Measurements from ENCODE around the gene ZMYND10.

ZMYND10 gene

GRCh38 chr3:50345586-50346234, at the start of gene ZMYND10:
ZMYND10 (minus strand) TSS chr3:50345732; CDS start chr3:50345579, 153 bp downstream.
- DNase-seq (ENCODE audit: low read depth) = peak; percentile 68

- DNase-seq (ENCODE audit: low read depth) = no peak
Observed at GRCh38 chr3:50393061-50393460, 47.5 kb upstream of the ZMYND10 start.

- DNase-seq (ENCODE audit: low read depth) = no peak
Observed at GRCh38 chr3:50392101-50392715, 46.7 kb upstream of the ZMYND10 start.

GRCh38 chr3:50390508-50391224, 45.1 kb upstream of the ZMYND10 start:
- no peak for DNase-seq (ENCODE audit: low read depth)

GRCh38 chr3:50389414-50389767, 43.9 kb upstream of the ZMYND10 start:
- no peak for DNase-seq (ENCODE audit: low read depth)

- DNase-seq (ENCODE audit: low read depth) = no peak
Observed at GRCh38 chr3:50388720-50389413, 43.3 kb upstream of the ZMYND10 start.

- DNase-seq (ENCODE audit: low read depth) = no peak
Observed at GRCh38 chr3:50388016-50388719, 42.6 kb upstream of the ZMYND10 start.

- DNase-seq (ENCODE audit: low read depth) = no peak
Observed at GRCh38 chr3:50385754-50386153, 40.2 kb upstream of the ZMYND10 start.

- DNase-seq (ENCODE audit: low read depth) = no peak
Observed at GRCh38 chr3:50383750-50384149, 38.2 kb upstream of the ZMYND10 start.

GRCh38 chr3:50382722-50383121, 37.2 kb upstream of the ZMYND10 start:
- DNase-seq (ENCODE audit: low read depth) = no peak

GRCh38 chr3:50381383-50381782, 35.9 kb upstream of the ZMYND10 start:
- no peak for DNase-seq (ENCODE audit: low read depth)

GRCh38 chr3:50380405-50381085, 35.0 kb upstream of the ZMYND10 start:
- DNase-seq (ENCODE audit: low read depth) = no peak

GRCh38 chr3:50378757-50379156, 33.2 kb upstream of the ZMYND10 start:
- DNase-seq (ENCODE audit: low read depth) = no peak

GRCh38 chr3:50378024-50378423, 32.5 kb upstream of the ZMYND10 start:
- no peak for DNase-seq (ENCODE audit: low read depth)

- DNase-seq (ENCODE audit: low read depth) = no peak
Observed at GRCh38 chr3:50375258-50375931, 29.9 kb upstream of the ZMYND10 start.

GRCh38 chr3:50374363-50375257, 29.1 kb upstream of the ZMYND10 start:
- no peak for DNase-seq (ENCODE audit: low read depth)

GRCh38 chr3:50373146-50374051, 27.9 kb upstream of the ZMYND10 start:
- no peak for DNase-seq (ENCODE audit: low read depth)

GRCh38 chr3:50372349-50372748, 26.8 kb upstream of the ZMYND10 start:
- no peak for DNase-seq (ENCODE audit: low read depth)
